GM03348 (cell line): ENCODE data around the gene SLAMF9.
A peak's percentile ranks its signal among the peaks of the same experiment; 100 is the strongest.

ENCODE experiments used
- DNase-seq: peaks from one replicate; pipeline ENCODE4 v3.0.0; 2012; ENCODE audit warnings: low spot score

Gene SLAMF9

DNA sequence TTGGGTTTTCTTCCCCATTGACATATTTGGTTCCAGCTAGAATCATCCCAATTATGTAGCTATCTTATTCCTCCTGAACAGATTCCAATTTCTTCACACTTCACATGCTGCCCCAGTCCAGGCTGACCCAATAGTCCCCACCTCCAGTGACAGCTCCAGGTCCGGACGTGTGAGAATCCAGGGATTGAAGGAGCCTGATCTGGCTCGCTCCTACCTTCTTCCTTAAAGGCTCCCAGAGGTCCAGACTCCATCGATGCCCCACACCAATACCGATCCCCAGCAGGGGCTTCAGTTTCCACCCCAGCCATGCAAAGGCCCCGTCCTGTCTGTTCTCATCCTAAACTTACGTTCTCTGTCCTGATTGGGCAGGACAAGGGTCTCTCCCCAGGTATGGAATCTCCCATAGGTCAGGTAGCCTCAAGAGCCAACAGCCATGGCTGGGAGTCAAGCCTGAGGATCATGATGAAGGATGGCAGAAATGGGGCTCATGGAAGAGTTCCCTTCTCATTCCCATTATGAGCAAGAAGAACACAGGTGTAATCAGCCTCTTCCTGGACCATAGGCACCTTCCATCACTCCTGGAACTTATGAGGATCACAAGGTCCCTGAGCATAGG lies 20.4 kb upstream of the SLAMF9 start:
- no peak for DNase-seq

DNA sequence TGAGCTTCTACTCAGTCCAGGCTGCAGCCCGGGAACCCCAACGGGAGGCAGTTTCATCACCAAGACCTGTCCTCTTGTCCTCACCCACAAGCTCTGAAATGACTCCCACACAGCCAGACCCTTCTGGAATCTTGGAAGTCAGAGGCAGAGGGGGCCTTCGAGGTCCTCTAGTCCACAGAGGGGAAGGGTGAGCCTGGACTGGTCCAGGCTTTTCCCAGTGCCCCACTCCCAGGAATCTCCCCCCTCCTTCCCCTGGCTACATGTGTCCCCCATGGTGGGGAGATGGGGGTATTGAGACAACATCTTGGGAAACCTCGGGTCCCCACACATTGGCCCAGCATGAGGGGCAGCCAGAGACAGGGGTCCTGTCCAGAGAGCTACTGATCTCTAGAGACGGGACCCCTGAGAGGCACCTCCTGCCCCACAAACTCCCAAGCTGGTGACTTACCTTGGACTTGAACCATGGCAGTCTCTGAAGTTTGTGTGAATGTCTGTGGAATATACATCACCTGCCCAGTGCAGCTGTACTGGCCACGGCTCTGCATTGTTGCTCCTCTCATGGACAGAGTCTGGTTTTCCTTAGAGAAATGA lies 19.4 kb upstream of the SLAMF9 start:
- no peak for DNase-seq

DNA sequence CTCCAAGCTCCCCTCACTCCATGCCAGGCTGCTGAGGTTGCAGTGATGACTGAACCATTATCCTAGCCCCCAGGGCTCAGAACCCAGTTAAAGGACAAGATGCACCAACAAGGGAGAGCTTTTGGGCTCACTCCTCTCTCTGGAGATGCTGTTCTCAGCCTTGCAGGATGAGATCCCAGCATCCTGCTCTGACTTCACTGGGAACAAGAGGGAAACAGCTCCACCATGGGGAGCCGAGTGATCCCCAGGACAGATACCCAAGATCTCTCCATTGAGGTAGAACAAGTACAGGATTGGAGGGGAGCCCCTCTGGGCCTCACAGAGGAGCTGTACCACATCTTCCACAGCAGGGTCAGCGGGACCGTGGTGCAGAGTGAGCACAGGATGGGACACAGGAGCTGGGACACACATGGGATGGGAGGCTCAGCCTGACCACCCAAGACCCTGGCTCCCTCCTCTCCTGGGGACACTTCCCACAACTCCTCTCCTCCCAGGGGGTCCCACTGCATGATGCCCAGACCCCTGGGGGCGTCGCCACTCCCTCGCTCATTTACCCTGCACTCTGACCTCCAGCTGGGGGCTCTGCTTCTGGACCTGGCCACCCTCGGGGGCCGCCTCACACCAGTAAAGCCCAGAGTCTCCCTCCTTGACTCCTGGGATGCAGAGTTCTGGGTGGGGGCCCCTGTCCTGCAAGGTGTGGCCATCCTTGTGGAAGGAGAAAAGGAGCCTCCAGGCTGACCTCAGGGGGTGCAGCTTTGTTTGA lies 18.6 kb upstream of the SLAMF9 start:
- DNase-seq, result no peak

DNA sequence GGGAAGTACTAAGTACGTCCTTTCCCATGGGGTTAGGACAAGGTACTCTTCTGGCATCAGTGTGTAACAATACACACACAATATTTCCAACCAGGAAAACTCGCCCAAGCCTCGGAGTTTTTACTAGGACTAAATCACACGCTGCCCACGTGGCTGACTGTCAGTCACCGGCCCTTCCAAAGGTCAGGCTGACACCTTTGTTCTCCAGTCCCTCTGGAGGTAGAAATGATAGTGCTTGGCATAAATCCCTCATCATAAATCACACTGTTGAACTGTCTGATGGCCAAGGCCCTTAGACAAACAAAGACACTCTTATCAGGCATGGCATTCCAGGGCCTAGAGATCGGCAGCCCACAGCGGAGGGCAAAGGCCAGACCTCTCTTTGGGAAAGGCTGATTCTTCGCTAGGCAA lies 16.9 kb upstream of the SLAMF9 start:
- DNase-seq, result no peak

DNA sequence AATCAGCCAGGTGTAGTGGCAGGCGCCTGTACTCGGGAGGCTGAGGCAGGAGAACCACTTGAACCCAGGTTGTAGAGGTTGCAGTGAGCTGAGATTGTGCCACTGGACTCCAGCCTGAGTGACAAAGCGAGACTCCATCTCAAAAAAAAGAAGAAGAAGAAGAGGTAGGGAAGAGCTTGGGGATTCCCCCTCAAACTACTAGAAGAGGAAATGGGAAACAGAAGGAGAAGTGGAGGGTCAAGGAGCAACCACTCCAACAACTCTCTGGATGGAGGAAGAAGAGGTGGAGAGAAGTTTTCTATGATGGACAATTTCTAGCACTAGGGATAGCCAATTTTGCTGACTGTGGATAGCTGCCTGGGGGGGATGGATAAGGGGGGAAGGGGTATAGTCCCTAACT lies 14.9 kb upstream of the SLAMF9 start:
- no peak for DNase-seq

DNA sequence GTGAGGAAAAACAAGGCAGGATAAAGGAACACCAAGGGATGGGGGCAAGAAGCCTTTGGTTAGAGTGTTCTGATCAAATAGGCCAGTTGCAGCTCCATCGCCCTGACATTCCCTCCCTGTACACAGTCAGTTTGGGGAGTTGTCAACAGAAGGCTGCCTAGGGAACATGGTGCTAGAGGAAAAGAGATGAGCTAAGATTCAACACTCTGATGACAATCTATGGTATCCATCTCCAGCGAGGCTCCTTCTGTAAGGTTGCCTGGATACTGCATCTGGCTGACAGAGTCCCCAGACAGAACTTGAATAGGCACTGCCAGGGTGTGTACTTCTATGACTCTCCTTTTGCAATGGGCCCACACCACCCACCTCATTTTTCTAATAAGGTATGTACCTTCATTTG lies 11.2 kb upstream of the SLAMF9 start:
- no peak for DNase-seq

DNA sequence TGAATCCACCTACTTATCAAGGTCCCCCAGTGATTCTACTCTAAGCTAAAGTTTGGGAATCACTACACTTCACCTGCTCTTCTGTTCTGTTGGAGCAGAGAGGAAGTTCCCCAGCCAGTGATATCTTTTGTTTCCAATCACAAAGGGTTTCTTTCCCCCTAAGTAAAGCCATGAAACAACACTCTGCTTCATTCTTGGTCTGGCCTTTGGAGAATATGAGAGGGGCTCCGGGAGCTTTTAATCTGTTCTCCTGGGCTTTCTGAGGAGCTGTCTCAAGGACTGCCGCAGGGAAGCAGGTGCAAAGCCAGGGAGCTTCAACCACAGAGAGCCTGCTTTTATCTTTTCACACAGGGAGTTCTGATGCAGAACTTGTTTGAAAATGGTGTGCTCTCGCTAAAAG lies 10.1 kb upstream of the SLAMF9 start:
- no peak for DNase-seq

DNA sequence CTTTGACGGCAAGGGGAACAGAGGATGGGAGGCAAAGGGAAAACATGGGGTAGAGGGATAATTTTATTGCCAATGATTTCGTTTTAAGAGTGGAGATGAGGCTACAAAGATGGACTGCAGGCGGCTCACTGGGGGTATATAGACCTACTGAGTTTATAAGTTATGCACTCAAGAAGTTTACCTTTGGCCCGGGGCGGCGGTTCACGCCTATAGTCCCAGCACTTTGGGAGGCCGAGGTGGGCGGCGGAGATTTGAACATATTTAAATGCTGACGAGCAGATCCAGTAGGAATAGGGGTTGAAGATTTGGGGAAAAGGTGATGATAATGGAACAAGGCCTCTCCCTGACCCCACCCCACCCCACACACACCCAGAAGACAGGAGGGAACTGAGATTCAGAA lies 8.1 kb upstream of the SLAMF9 start:
- no peak for DNase-seq

DNA sequence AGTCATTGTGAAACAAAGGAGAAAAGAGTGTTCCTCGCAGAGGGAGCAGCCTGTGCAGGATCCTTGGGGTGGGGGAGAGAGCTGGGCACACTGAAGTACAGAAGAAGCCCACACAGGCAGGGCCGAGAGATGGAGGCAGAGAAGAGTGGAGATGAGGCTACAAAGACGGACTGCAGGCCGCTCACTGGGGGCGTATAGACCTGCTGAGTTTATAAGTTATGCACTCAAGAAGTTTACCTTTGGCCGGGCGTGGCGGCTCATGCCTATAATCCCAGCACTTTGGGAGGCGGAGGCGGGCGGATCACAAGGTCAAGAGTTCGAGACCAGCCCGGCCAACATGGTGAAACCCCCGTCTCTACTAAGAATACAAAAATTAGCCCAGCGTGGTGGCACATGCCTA lies 7.6 kb upstream of the SLAMF9 start:
- no peak for DNase-seq

DNA sequence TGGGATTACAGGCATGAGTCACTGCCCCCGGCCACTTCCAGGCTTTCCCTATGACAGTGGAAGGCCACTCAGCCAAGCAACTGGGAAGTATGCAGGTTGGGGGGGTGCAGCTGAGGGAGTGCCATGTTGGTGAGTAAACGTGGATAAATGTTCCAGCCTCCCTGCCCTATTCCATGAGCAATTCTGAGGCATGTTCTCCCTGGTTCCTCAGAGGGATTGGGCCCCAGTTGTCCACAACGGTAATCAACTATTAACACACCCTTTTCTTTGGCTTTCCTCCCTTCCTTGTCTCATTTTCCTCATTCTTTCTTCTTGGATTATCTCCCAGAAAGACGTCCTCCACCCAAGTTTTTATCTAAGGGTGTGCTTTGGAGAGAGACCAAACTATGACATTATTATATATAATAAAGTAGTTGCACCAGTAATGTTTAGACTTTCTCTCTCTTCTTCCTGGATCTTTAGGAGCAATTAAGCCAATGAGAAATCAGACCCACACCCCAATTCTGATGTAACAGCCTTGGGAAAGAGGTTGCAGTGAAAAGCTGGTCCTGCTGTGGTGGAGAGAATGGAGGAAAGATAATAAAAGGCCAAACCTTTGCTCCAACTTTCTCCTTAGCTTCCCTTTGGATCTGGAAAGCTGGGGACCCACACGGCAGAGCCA lies 6.8 kb upstream of the SLAMF9 start:
- DNase-seq, result peak; percentile 88

DNA sequence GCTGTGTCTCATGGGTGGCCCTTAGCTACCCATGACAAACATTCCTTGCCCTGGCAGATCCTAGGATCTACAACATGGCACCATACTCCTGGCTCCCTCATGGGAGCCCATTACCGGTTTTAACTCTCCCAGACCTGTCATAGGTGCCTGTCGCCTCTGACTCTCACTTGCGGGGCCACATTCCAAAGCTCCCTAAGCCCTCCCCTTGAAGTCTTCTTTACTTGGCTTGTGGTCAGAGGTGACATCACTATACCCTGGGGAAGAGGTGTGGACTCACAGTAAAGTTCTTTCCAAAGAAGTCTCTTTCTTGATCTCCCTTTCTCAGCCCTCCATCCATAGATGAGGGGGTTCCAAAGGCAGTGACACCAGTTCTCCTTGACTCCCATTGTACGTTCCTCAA lies 5.4 kb upstream of the SLAMF9 start:
- no peak for DNase-seq

DNA sequence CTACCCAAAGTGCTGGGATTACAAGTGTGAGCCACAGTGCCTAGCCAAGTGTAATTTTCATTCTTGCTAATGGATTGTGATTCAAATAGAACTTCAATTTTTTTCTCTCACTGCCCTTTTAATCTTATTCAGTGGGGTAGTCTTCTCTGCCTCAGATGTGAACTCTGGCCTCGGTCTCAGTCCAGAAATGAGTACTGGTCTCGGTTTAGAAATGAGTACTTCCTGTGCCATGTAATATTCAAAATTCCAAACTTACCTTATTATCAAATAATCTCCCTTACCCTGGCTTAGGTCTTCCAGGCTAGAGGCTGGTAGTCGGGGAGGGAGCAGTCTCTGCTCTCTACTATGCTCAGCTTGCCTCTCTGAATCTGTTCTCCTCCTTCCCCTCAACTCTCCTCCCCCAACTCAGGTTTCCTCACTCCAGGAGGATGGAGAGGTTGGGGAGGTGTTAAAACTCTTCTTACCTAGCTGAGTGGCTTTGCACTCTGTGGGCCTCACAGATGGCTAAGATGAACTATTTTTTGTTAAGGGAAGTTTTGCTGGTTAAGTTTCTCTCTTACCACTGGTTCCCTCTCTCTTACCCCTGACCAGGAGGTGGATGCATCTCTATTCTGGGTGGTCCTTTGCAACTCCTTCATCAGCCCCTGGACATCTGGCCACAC lies 4.8 kb upstream of the SLAMF9 start:
- no peak for DNase-seq

DNA sequence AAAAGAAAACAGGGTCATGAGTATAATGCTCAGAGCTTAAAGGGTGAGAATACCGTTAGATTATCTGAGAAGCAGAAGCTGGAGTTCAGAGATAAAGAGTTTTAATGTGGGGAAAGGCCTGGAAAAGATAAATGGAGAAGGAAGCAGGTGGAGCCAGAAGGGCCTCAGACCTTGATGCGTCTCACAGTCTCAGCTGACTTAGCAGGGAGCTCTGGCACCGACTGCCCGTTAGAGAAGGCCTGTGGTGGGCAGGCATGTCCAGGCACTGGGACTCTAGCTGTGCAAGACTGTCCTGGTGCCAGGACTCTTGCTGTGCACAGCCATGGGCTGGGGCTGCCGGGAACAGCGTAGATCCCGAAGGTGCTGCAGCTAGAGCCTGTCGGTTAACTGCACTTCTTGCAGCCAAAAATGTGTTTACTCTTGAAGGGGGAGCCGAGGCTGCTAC lies 3.8 kb upstream of the SLAMF9 start:
- no peak for DNase-seq

DNA sequence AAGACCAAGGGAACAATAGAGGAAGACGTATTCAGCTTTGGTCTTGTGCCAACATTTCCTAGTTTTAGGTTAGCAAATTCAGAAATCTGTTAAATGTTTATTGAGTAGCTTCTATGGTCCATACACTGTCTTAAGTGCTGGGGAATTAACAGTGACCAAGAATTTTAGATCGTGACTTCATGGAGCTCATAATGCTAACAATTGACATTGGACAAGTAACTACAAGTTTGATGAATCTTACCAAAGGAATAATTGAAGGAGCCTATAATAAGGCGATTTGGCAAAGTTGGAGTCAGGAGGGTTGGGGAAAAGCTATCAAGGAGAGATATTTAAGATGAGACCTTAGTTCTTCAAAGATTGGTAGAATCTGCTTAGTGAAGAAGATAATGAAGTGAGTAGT lies 1.4 kb upstream of the SLAMF9 start:
- no peak for DNase-seq

DNA sequence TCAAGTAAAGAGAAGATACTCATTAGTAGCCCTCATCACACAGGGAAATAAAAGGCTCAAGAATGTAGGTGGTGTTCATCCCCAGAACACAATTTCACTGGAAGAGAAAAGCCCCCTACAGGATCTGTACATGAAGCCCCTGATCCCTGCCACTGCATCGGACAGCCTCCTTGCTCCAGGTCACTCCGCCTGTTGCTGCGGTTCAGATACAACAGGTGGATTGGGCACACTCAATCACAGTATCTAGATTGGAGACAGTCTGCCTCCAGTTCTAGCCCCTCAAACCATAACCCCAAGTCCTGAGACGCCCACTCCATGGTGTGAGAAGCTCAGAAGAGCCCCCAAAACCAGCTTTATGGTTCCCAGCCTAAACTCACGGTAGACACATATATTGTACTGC lies 1.1 kb downstream of the SLAMF9 start:
- no peak for DNase-seq

DNA sequence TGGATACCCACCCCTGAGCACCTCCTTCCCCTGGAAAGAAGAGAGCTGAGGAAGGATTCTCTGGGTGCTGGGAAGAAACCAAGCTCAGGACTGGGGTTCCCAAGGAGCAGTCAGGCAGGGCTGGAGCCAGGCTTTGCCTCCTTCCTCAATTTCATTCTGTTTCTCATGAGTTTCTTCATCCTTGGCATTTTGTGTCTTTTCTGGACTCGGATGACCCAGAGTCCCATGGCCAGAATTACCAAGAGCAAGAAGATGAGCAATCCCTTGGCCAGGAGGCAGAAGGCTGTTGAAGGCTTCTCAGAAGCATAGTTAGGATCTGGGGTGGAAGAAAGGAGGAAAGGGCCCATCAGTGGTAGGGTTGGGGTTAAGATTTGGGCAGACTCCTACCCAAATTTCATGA lies 2.5 kb downstream of the SLAMF9 start:
- no peak for DNase-seq

DNA sequence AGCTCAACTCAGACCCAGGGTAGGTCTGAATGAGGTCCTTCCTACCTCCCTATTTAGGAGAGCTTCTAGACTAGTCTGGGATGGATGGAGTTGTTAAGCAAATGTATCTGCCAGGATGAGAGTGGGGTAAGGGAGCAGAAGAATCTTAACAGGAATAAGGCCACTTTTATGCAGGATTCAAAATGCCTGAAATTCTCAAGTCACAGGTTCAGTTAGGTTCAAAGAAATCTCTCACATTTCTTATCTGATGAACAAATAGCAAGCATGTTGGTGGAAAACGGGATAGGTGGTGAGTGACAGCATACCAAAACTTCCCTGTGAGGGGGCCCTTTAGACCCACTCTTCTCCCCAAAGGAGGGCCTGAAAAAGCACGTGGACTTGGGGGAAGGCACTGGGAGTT lies 3.0 kb downstream of the SLAMF9 start:
- no peak for DNase-seq

DNA sequence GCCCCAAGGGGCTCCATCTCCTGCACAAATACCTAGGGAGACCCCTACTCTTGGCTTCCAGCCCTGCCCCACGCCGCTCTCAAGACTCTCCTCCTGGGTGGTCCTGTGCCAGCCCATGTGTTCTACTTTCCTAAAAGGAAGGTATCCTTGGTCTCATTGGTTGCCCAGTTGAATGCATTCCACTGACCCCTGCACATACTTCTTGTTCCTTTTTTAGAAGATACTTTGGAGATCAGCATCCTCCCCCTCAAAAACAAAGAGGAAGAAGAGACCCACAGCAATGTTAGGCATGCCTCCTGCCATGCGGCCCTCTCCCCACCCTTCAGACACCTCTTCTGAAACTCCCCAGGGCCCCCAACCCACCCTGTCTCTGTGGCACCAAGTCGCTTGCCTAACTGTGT lies 4.1 kb downstream of the SLAMF9 start:
- DNase-seq, result no peak

DNA sequence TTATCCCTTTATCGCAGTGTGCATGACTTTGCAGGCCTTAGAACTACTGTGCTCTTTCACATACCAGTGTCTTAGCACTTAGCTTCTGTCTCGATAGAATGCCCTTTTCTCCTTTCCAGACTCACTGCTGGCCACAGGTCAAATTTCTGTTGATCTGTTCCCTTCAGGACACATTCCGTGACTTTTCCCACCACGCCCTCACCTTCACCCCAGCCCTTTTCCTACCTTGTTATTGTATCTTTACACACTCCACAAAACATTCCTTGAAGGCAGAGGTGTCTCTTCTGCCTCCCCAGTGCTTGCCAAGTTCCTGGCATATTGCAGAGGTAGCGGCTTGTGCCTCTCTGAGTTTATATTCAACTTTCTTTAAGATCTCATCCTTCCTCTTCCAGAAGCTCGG lies 4.9 kb downstream of the SLAMF9 start:
- no peak for DNase-seq

DNA sequence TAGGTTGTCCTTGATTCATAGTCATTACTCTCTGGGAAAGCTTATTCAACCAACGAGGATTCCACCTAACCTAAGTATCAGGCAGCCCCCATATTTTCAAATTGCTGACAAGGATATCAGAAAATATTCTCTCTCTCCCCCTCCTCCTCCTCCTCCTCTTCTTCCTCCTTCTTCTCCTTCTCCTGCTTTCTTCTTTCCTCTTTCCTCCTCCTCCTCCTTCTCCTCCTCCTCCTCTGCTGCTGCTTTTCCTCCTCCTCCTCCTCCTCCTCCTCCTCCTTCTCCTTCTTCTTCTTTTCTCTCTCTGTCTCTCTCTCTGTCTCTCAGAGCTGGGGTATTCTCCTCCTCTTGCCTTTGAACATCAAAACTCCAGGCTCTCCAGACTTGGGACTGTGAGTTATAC lies 6.1 kb downstream of the SLAMF9 start:
- no peak for DNase-seq

DNA sequence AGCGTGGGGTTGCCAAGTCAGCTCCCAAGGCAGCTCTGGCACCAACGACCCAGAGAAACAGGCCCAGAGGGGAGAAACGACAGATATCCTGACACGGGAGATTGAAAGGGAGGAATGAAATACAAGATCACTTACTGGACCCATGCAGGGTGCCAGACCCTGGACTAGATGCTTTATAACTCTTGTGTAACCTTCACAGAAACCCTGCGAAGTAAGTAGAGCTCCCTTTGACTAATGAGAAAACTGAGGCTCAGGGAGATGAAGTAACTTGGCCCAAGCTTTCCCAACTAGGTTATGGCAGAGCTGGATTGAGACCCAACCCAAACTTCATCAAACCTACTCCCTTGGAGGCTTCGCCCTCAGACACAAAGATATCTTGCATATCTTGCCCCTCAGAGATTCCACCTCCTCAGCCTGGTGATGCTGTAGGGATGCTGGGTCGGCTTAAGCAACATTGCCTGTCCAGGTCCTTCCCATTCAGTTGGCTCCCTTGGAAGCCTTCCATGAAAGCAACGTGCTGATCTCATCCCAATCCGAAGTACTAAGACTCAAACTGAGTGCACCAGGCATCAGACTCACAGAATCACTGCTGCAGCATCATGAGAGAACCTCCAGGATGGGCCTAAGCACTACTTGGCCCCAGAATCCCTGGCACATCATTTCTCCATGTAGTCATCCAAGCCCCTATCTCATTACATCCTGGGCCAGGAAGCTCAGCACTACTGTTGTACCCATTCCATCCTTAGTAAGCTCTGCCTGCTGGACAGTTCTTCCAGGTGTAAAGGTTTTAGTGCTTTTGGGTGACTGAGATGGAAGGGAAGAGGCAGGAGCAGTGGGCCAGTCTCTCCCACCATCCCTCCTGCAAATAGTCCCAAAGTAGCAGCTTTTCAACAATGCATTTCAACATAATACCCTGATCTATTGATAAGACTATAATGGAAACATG lies 7.5 kb downstream of the SLAMF9 start:
- DNase-seq, result no peak
